Activated T-helper 1 cell treated with anti-CD3 and anti-CD28 coated beads, Interleukin-2, amount 50 U/mL, for 16 hours (primary cell): Measurements from ENCODE around the gene KCNJ15.

Experiments
- DNase-seq, 2 donors: peaks; one replicate each; pipeline ENCODE4 v3.0.0-alpha.2; 2020; ENCODE audit warnings: low read depth in 1 of 2, low spot score in 1 of 2

KCNJ15 gene

GRCh38 chr21:38325216-38325615, 68.4 kb downstream of the KCNJ15 start:
- DNase-seq = no peak

GRCh38 chr21:38325731-38326420, 69.1 kb downstream of the KCNJ15 start:
- no peak for DNase-seq

- DNase-seq = no peak
These were observed 69.6 kb downstream of the KCNJ15 start for GRCh38 chr21:38326429-38326828.

- no peak for DNase-seq
These were observed 70.1 kb downstream of the KCNJ15 start for GRCh38 chr21:38326899-38327298.

GRCh38 chr21:38327984-38328383, 71.2 kb downstream of the KCNJ15 start:
- no peak for DNase-seq

- no peak for DNase-seq
These were observed 72.4 kb downstream of the KCNJ15 start for GRCh38 chr21:38329162-38329561.

GRCh38 chr21:38330666-38331065, 73.9 kb downstream of the KCNJ15 start:
- no peak for DNase-seq

- DNase-seq = no peak
These were observed 76.8 kb downstream of the KCNJ15 start for GRCh38 chr21:38333301-38334272.

- DNase-seq = no peak
These were observed 78.1 kb downstream of the KCNJ15 start for GRCh38 chr21:38334866-38335265.

GRCh38 chr21:38337793-38338192, 81.0 kb downstream of the KCNJ15 start:
- no peak for DNase-seq

GRCh38 chr21:38340131-38340530, 83.3 kb downstream of the KCNJ15 start:
- DNase-seq = no peak

GRCh38 chr21:38341546-38342012, 84.8 kb downstream of the KCNJ15 start:
- no peak for DNase-seq

GRCh38 chr21:38342739-38343138, 85.9 kb downstream of the KCNJ15 start:
- DNase-seq = no peak

GRCh38 chr21:38343691-38344090, 86.9 kb downstream of the KCNJ15 start:
- no peak for DNase-seq

- no peak for DNase-seq
These were observed 89.5 kb downstream of the KCNJ15 start for GRCh38 chr21:38346286-38346685.

GRCh38 chr21:38349111-38349746, 92.4 kb downstream of the KCNJ15 start:
- no peak for DNase-seq

- DNase-seq = no peak
These were observed 93.2 kb downstream of the KCNJ15 start for GRCh38 chr21:38349977-38350376.

GRCh38 chr21:38350684-38351083, 93.9 kb downstream of the KCNJ15 start:
- no peak for DNase-seq

GRCh38 chr21:38351176-38351959, 94.6 kb downstream of the KCNJ15 start:
- DNase-seq = no peak

GRCh38 chr21:38351961-38352521, 95.2 kb downstream of the KCNJ15 start:
- DNase-seq = no peak
